ENCODE data around the gene DHRSX. TPM values are rescaled to one million over a fixed set of nuclear protein-coding genes. Genes with fewer than 3 reads are reported as not detected.

Gene DHRSX
- total and polyA plus RNA-seq, 11 donors: 14.6 to 36.1 (median 24.1) TPM

DNA sequence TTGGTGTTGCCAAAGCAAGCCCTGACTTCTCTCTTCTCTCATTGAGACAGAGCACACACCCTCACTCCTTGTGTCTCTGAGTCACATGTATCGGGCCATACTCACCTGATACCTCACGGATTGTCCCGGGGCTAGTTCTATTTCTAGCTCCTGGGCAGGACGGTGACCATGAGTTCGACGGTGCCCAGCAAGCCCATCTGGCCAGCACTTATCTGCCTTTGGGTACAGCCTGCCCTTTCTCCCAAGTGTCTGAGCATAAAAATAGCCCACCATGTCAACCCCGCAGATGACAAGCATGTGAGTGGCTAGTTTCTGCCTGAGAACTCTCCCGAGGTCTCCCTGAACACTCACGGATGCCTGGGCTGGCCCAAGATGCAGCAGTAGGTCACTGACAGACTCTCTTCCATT is 158.5 kb downstream of the DHRSX start:
- DNase-seq (peak; percentile 74 to 92 (median 83)), ATAC-seq (peak; percentile 98 to 99 (median 99))
- peaks cover 0 to 22% (median 8%) of the 10 kb centered on the region in 12 donors for H3K4me1 ChIP-seq
- intact Hi-C loops (cut with DNase I): loop anchor here in 4 of 10 donors (1.0 to 10.0 kb wide), 4 partner anchors 21 to 153 kb away; no protein-coding TSS in a partner anchor
- H3K36me3 ChIP-seq: peaks cover 0 to 4% (median 0%) of the 10 kb centered on the region in 9 donors
- no peak for TF ChIP-seq POLR2A (IDR thresholded peaks at IDR 0.05)
- TF ChIP-seq, protein P1, sequence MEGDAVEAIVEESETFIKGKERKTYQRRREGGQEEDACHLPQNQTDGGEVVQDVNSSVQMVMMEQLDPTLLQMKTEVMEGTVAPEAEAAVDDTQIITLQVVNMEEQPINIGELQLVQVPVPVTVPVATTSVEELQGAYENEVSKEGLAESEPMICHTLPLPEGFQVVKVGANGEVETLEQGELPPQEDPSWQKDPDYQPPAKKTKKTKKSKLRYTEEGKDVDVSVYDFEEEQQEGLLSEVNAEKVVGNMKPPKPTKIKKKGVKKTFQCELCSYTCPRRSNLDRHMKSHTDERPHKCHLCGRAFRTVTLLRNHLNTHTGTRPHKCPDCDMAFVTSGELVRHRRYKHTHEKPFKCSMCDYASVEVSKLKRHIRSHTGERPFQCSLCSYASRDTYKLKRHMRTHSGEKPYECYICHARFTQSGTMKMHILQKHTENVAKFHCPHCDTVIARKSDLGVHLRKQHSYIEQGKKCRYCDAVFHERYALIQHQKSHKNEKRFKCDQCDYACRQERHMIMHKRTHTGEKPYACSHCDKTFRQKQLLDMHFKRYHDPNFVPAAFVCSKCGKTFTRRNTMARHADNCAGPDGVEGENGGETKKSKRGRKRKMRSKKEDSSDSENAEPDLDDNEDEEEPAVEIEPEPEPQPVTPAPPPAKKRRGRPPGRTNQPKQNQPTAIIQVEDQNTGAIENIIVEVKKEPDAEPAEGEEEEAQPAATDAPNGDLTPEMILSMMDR (IDR thresholded peaks at IDR 0.05): no peak
- peaks cover 0 to 10% (median 0%) of the 10 kb centered on the region in 12 donors for H3K9me3 ChIP-seq
- H3K27ac ChIP-seq: peak overlapping the region; percentile 64 to 95 (median 82)
- WGBS, 4 donors: 30 to 59% (median 43%) methylated on average over 9 of the region's 9 CpGs
- no peaks in the 10 kb centered on the region for H3K27me3 ChIP-seq
- H3K4me3 ChIP-seq: no peak overlapping the region

DNA sequence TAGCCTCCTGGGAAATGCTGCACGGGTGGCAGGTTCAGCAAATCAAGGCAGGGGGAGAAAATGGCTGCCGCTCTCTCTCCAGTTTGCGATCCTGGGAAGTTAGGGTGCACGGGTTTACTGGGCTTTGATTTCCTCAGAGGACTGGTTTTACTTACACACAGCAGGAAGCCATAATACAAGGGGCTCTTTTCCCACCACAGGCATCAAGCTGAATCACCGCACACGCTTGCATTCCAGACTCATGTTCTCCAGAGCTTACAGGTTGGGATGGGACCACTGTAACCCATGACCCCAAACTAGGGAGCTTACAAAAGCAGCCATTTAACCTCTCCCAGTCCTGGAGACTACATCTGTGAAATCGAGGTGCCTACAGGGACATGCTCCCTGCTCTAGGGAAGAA is 159.8 kb downstream of the DHRSX start:
- intact Hi-C loops (cut with DNase I): loop anchor here in 2 of 10 donors (10.0 kb wide), 1 partner anchor 154 kb away; no protein-coding TSS in a partner anchor
- peaks cover 0 to 10% (median 0%) of the 10 kb centered on the region in 12 donors for H3K9me3 ChIP-seq
- TF ChIP-seq POLR2A (IDR thresholded peaks at IDR 0.05): no peak
- TF ChIP-seq, protein P1 (IDR thresholded peaks at IDR 0.05): no peak
- H3K36me3 ChIP-seq: peaks cover 0 to 4% (median 0%) of the 10 kb centered on the region in 9 donors
- H3K27me3 ChIP-seq: no peaks in the 10 kb centered on the region
- DNase-seq: no peak
- WGBS, 4 donors: 88 to 96% (median 94%) methylated on average over 5 to 7 of the region's 7 CpGs
- no peak for ATAC-seq
- no peak overlapping the region for H3K4me3 ChIP-seq
- H3K27ac ChIP-seq: peak overlapping the region in 9 of 12 donors; percentile 76 to 93 (median 86)
- H3K4me1 ChIP-seq: peaks cover 0 to 22% (median 8%) of the 10 kb centered on the region in 12 donors

DNA sequence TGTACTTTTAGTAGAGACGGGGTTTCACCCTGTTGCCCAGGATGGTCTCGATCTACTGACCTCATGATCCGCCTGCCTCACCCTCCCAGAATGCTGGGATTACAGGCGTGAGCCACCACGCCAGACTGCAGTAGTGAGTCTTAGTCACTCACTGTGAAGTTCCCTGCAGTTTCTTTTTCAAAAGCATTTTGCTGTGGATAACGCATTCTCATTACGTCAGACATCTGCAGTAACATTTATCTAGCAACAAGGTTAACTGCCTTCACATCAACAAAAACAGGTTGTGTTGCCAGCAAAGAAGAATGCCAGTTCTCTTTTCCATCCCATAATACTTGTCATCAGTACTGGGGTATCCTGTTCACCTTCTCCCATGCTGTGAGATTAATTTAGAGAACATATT is 164.6 kb downstream of the DHRSX start:
- no peak for ATAC-seq
- Histone ChIP-seq H3K9me3 (peaks cover 0 to 10% (median 0%) of the 10 kb centered on the region in 12 donors), H3K4me3 (no peak overlapping the region), H3K27me3 (no peaks in the 10 kb centered on the region), H3K27ac (no peak overlapping the region), H3K4me1 (peaks cover 0 to 10% (median 0%) of the 10 kb centered on the region in 12 donors), H3K36me3 (peaks cover 0 to 4% (median 0%) of the 10 kb centered on the region in 9 donors)
- no peak for DNase-seq
- intact Hi-C loops (cut with DNase I): no loop called here
- 84 to 89% (median 86%) methylated on average over 7 of the region's 7 CpGs for WGBS, 4 donors
- no peak for TF ChIP-seq POLR2A (IDR thresholded peaks at IDR 0.05)
- TF ChIP-seq, protein P1 (IDR thresholded peaks at IDR 0.05): no peak

DNA sequence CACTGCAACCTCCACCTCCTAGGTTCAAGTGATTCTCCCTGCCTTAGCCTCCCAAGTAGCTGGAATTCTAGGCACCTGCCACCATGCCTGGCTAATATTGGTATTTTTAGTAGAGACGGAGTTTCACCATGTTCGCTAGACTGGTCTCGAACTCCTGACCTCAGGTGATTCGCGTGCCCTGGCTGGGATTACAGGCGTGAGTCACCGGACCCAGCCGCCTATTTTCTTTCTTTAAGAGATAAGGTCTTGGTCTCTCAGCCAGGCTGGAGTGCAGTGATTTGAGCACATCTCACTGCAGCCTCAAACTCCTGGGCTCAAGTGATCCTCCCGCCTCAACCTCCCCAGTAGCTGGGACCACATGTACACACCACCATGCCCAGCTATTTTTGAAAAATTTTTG is 166.5 kb downstream of the DHRSX start:
- 84 to 91% (median 86%) methylated on average over 9 of the region's 9 CpGs for WGBS, 4 donors
- Histone ChIP-seq H3K27me3 (no peaks in the 10 kb centered on the region), H3K36me3 (peaks cover 0 to 4% (median 0%) of the 10 kb centered on the region in 9 donors), H3K9me3 (peaks cover 0 to 5% (median 0%) of the 10 kb centered on the region in 12 donors), H3K4me1 (peaks cover 0 to 10% (median 1%) of the 10 kb centered on the region in 12 donors), H3K27ac (no peak overlapping the region), H3K4me3 (no peak overlapping the region)
- ATAC-seq (no peak), DNase-seq (no peak)
- intact Hi-C loops (cut with DNase I): no loop called here
- TF ChIP-seq, protein P1 (IDR thresholded peaks at IDR 0.05): no peak
- TF ChIP-seq POLR2A (IDR thresholded peaks at IDR 0.05): no peak

Data from heart left ventricle (tissue), 16 donors.